Panc1 (cell line): ENCODE data around the gene ELAC1. TPM values are rescaled to one million over a fixed set of nuclear protein-coding genes. Genes with fewer than 3 reads are reported as not detected.

Experiments used
- ATAC-seq: fragments of 200-7000 bp; cut with Tn5 transposase; 2 replicates; pipeline ENCODE4 v1.9.1; 2020; ENCODE audit warnings: mild to moderate bottlenecking, moderate library complexity
- BruUV-seq: library from RNA; stranded (reverse); fragments of 400-500 nt; replicated peaks from 2 replicates; lab custom pipeline; 2021; lab: Mats Ljungman, UMichigan
- CTCF ChIA-PET: fragments of 300-600 bp; sonication (Branson Sonifier 250); formaldehyde crosslinking; loops from one replicate; lab custom pipeline; 2022; ENCODE audit warnings: antibody characterized with exemption; lab: Charles Lee
- POLR2A ChIA-PET: fragments of 300-600 bp; sonication (Branson Sonifier 250); formaldehyde crosslinking; loops from one replicate; lab custom pipeline; 2022; ENCODE audit warnings: antibody characterized with exemption; lab: Charles Lee
- DNase-seq: peaks from one replicate; pipeline ENCODE4 v3.0.0-alpha.2; 2010; ENCODE audit warnings: low read depth, low spot score
- H3K27ac ChIP-seq: 2 replicates; pipeline ENCODE4 v1.5.1; 2011; ENCODE audit warnings: mild to moderate bottlenecking, low read length, inconsistent platforms
- H3K27me3 ChIP-seq: fragments of 200-500 bp; sonication (Bioruptor generic); 2 replicates; pipeline ENCODE4 v1.6.0; 2014; ENCODE audit warnings: low read length, inconsistent platforms; ENCODE audit not compliant: control insufficient read depth, insufficient read depth
- H3K36me3 ChIP-seq: fragments of 200-500 bp; sonication (Bioruptor generic); 2 replicates; pipeline ENCODE4 v1.5.1; 2014; ENCODE audit warnings: inconsistent platforms, mild to moderate bottlenecking, low read length, moderate library complexity; ENCODE audit not compliant: control insufficient read depth, insufficient read depth
- H3K4me1 ChIP-seq: 2 replicates; pipeline ENCODE4 v1.5.1; 2011; ENCODE audit warnings: inconsistent platforms, mild to moderate bottlenecking, low read length, moderate library complexity; ENCODE audit not compliant: control insufficient read depth, insufficient read depth
- H3K4me3 ChIP-seq, 2 experiments: 2 replicates each; pipeline ENCODE4 v1.5.1; 2011 to 2012; ENCODE audit warnings: low read depth in 2 of 2, low read length in 2 of 2, mild to moderate bottlenecking in 2 of 2, inconsistent platforms in 1 of 2, moderate library complexity in 1 of 2
- H3K9me3 ChIP-seq: fragments of 200-500 bp; sonication (Bioruptor generic); 2 replicates; pipeline ENCODE4 v1.5.1; 2014; ENCODE audit warnings: low read depth, mild to moderate bottlenecking, inconsistent platforms, low read length, moderate library complexity; ENCODE audit not compliant: control insufficient read depth, insufficient read depth
- CTCF ChIP-seq: fragments of 450-650 bp; IDR thresholded peaks from 2 replicates; pipeline ENCODE4 v1.5.1; 2017; ENCODE audit warnings: mild to moderate bottlenecking
- POLR2AphosphoS5 ChIP-seq: IDR thresholded peaks from 2 replicates; pipeline ENCODE4 v1.6.1; 2012; ENCODE audit warnings: mild to moderate bottlenecking, low read depth, low read length, moderate library complexity
- REST ChIP-seq, 2 experiments: IDR thresholded peaks; 2 replicates each; pipeline ENCODE4 v1.6.1; 2011 to 2012; ENCODE audit warnings: low read depth in 2 of 2, control low read depth in 1 of 2, low read length in 1 of 2, mild to moderate bottlenecking in 1 of 2, moderate library complexity in 1 of 2; ENCODE audit not compliant: insufficient read depth in 1 of 2
- SIN3A ChIP-seq: IDR thresholded peaks from 2 replicates; pipeline ENCODE4 v1.6.1; 2012; ENCODE audit warnings: low read depth, mild to moderate bottlenecking, low read length, moderate library complexity, borderline replicate concordance; ENCODE audit not compliant: insufficient read depth
- TCF7L2 ChIP-seq: IDR thresholded peaks from 2 replicates; pipeline ENCODE4 v1.6.1; 2011; ENCODE audit warnings: mild to moderate bottlenecking, low read depth, low read length, inconsistent platforms
- in situ Hi-C: cut with HindIII; loops from 2 replicates; pipeline ENCODE4 v1.10.0; 2016; ENCODE audit warnings: low sequenced_read_pairs, low pct_unique_long_range_greater_than_20kb
- intact Hi-C: fragments of 100-400 bp; cut with micrococcal nuclease; formaldehyde crosslinking; loops from one replicate; pipeline ENCODE4 v1.10.0; 2022; ENCODE audit not compliant: unreplicated experiment
- total RNA-seq: library from RNA; stranded (reverse); gene quantifications from one replicate; pipeline ENCODE4 v1.2.1, GENCODE V29; 2021; ENCODE audit not compliant: unreplicated experiment

The ELAC1 gene
- total RNA-seq, 1 experiment from 2014 or later, result 4.6 TPM

- Histone ChIP-seq H3K27ac (no peak overlapping the region), H3K9me3 (no peaks in the 10 kb centered on the region), H3K36me3 (no peaks in the 10 kb centered on the region; the same call in 1 of the 2 replicates), H3K4me3 (no peak overlapping the region), H3K4me1 (peaks cover 7% of the 10 kb centered on the region; the same call in 1 of the 2 replicates), H3K27me3 (no peaks in the 10 kb centered on the region)
- in situ Hi-C loops (no loop called here), intact Hi-C loops (no loop called here)
- TF ChIP-seq SIN3A, result no peak
- no peak for TF ChIP-seq TCF7L2
- no peak for TF ChIP-seq REST (IDR thresholded peaks at IDR 0.05; ENCODE audit: insufficient read depth in 1 of 2, low read depth in 2 of 2, low read length in 1 of 2)
- no peak for TF ChIP-seq POLR2AphosphoS5
- no peak for TF ChIP-seq CTCF
- ChIA-PET POLR2A (no interaction called here), CTCF (no interaction called here)
- DNase-seq (no peak), ATAC-seq (no peak)
- BruUV-seq, result no TSS peak
Measured at GRCh38 chr18:51025512-51025911, 57.7 kb downstream of the ELAC1 start.

- H3K36me3 ChIP-seq, result no peaks in the 10 kb centered on the region; the same call in 1 of the 2 replicates
- H3K4me3 ChIP-seq, result no peak overlapping the region
- H3K27ac ChIP-seq, result no peak overlapping the region
- intact Hi-C loops (no loop called here), in situ Hi-C loops (no loop called here)
- H3K9me3 ChIP-seq, result no peaks in the 10 kb centered on the region
- ChIA-PET POLR2A (no interaction called here), CTCF (no interaction called here)
- no peaks in the 10 kb centered on the region for H3K27me3 ChIP-seq
- H3K4me1 ChIP-seq, result peaks cover 7% of the 10 kb centered on the region; the same call in 1 of the 2 replicates
- DNase-seq (no peak), ATAC-seq (no peak)
- TF ChIP-seq REST (IDR thresholded peaks at IDR 0.05; ENCODE audit: insufficient read depth in 1 of 2, low read depth in 2 of 2, low read length in 1 of 2) (no peak), CTCF (peak; percentile 21; the same call in 1 of the 2 replicates)
- BruUV-seq, result no TSS peak
Measured at GRCh38 chr18:51028201-51028805, 60.5 kb downstream of the ELAC1 start.
